ENCODE data around the gene WDHD1.

WDHD1 gene

DNA sequence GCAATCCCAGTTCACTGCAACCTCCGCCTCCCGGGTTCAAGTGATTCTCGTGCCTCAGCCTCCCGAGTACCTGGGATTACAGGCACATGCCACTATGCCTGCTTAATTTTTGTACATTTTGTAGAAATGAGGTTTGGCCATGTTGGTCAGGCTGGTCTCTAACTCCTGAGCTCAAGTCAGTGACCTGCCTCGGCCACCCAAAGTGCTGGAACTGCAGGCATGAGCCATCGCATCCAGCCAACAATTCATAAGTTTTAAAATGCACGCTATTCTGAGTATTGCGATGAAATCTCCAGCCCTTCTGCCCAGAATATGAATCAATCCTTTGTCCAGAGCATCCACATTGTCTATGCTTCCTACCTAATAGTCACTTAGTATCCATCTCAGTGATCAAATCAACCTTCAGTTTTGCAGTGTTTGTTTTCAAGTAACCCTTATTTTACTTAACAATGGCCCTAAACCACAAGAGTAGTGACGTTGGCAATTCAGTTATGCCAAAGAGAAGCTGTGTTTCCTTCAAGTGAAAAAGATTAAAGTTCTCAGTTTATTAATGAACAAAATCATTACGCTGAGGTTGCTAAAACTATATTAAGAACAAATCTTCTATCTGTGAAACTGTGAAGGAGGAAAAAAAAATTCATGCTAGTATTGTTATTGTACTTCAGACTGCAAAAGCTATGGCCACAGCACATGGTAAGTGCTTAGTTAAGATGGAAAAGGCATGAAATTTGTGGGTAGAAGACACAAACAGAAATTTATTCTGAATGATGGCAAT lies 135.2 kb downstream of the WDHD1 start:
- no peaks in the 10 kb centered on the region for H3K36me3 ChIP-seq (ENCODE audit: control insufficient read depth in 1 of 2, insufficient read depth in 2 of 2, low read length in 2 of 2)
- H3K18ac ChIP-seq (ENCODE audit: low read length), result no peak overlapping the region
- H3K79me1 ChIP-seq (ENCODE audit: low read length), result no peaks in the 10 kb centered on the region
- H3K9me3 ChIP-seq (ENCODE audit: insufficient read depth, low read depth, low read length), result no peaks in the 10 kb centered on the region
- no peak overlapping the region for H3K14ac ChIP-seq (ENCODE audit: low read length)
- H4K91ac ChIP-seq (ENCODE audit: low read depth, low read length), result no peak overlapping the region
- no peak overlapping the region for H2BK5ac ChIP-seq (ENCODE audit: low read depth, low read length, poor library complexity)
- no peak overlapping the region for H2BK12ac ChIP-seq (ENCODE audit: low read length)
- no CpG with 5 or more reads among the region's 10 CpGs for WGBS (ENCODE audit: extremely low coverage, insufficient coverage, insufficient read length)
- H3K4me3 ChIP-seq (ENCODE audit: low read depth, low read length), result no peak overlapping the region
- H3K4ac ChIP-seq (ENCODE audit: low read depth, low read length), result no peak overlapping the region
- no peak overlapping the region for H3K23ac ChIP-seq (ENCODE audit: low read length)
- no peaks in the 10 kb centered on the region for H3K79me2 ChIP-seq (ENCODE audit: control insufficient read depth, insufficient read depth, low read length, poor library complexity)
- H2AFZ ChIP-seq (ENCODE audit: insufficient read depth, low read length, poor library complexity), result no peak overlapping the region
- no peak overlapping the region for H3K4me2 ChIP-seq (ENCODE audit: low read length)
- H2AK5ac ChIP-seq (ENCODE audit: low read length), result no peak overlapping the region
- H3K27me3 ChIP-seq (ENCODE audit: insufficient read depth, low read length), result no peaks in the 10 kb centered on the region
- H3K9ac ChIP-seq (ENCODE audit: low read length), result no peak overlapping the region
- peak; percentile 81 to 88 for DNase-seq
- no peak overlapping the region for H4K12ac ChIP-seq (ENCODE audit: low read depth, low read length)
- no peak overlapping the region for H3K27ac ChIP-seq (ENCODE audit: low read depth, low read length)
- H3K4me1 ChIP-seq (ENCODE audit: control insufficient read depth in 1 of 2, insufficient read depth in 2 of 2, low read length in 2 of 2), result no peaks in the 10 kb centered on the region
- H2BK120ac ChIP-seq (ENCODE audit: insufficient read depth, low read length, poor library complexity), result no peak overlapping the region
- no peak overlapping the region for H4K8ac ChIP-seq (ENCODE audit: low read depth, low read length)

DNA sequence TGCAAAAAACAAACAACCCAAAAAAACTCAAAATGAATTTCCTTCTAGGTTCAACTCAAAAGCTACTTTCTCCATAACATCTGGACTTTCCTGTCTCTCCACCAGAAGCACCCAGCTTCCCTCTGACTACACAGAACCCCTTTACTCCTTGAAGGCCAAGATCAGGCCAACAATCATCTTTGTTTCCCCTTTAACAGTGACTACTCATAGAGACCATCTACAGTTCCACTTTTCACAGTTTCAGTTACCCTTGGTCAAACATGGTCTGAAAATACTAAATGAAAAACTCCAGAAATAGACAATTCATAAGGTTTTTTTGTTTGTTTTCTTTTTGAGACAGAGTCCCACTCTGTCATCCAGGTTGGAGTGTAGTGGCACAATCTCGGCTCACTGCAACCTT lies 136.1 kb downstream of the WDHD1 start:
- no peaks in the 10 kb centered on the region for H3K4me1 ChIP-seq (ENCODE audit: control insufficient read depth in 1 of 2, insufficient read depth in 2 of 2, low read length in 2 of 2)
- no peaks in the 10 kb centered on the region for H3K79me1 ChIP-seq (ENCODE audit: low read length)
- no peaks in the 10 kb centered on the region for H3K27me3 ChIP-seq (ENCODE audit: insufficient read depth, low read length)
- H2BK120ac ChIP-seq (ENCODE audit: insufficient read depth, low read length, poor library complexity), result no peak overlapping the region
- H3K36me3 ChIP-seq (ENCODE audit: control insufficient read depth in 1 of 2, insufficient read depth in 2 of 2, low read length in 2 of 2), result no peaks in the 10 kb centered on the region
- H2AFZ ChIP-seq (ENCODE audit: insufficient read depth, low read length, poor library complexity), result no peak overlapping the region
- H3K27ac ChIP-seq (ENCODE audit: low read depth, low read length), result no peak overlapping the region
- no CpG with 5 or more reads among the region's 1 CpG for WGBS (ENCODE audit: extremely low coverage, insufficient coverage, insufficient read length)
- H3K9ac ChIP-seq (ENCODE audit: low read length), result no peak overlapping the region
- peak in 1 of 2 donors; percentile 26 for DNase-seq
- no peak overlapping the region for H4K12ac ChIP-seq (ENCODE audit: low read depth, low read length)
- no peak overlapping the region for H4K91ac ChIP-seq (ENCODE audit: low read depth, low read length)
- no peak overlapping the region for H3K4me3 ChIP-seq (ENCODE audit: low read depth, low read length)
- no peak overlapping the region for H3K14ac ChIP-seq (ENCODE audit: low read length)
- H3K23ac ChIP-seq (ENCODE audit: low read length), result no peak overlapping the region
- no peaks in the 10 kb centered on the region for H3K79me2 ChIP-seq (ENCODE audit: control insufficient read depth, insufficient read depth, low read length, poor library complexity)
- no peak overlapping the region for H4K8ac ChIP-seq (ENCODE audit: low read depth, low read length)
- H3K9me3 ChIP-seq (ENCODE audit: insufficient read depth, low read depth, low read length), result no peaks in the 10 kb centered on the region
- no peak overlapping the region for H3K18ac ChIP-seq (ENCODE audit: low read length)
- no peak overlapping the region for H3K4me2 ChIP-seq (ENCODE audit: low read length)
- H2BK12ac ChIP-seq (ENCODE audit: low read length), result no peak overlapping the region
- H3K4ac ChIP-seq (ENCODE audit: low read depth, low read length), result no peak overlapping the region
- no peak overlapping the region for H2BK5ac ChIP-seq (ENCODE audit: low read depth, low read length, poor library complexity)
- no peak overlapping the region for H2AK5ac ChIP-seq (ENCODE audit: low read length)

DNA sequence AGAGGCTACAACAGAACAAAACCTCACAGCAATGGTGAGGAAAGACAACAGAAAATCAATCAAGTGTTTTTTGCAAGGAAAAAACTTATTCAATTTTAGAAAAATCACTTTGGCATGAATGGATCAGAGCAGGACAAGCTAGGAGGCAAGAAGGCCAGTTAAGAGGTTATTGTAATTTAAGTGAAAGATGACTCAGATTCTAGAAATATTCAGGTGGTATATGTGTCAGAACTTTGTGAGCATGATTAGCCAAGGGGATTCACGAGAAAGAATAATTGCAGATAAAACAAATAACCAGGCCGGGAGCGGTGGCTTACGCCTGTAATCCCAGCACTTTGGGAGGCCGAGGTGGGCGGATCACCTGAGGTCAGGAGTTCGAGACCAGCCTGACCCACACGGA lies 137.0 kb downstream of the WDHD1 start:
- Histone ChIP-seq H2AK5ac (ENCODE audit: low read length) (no peak overlapping the region), H3K79me1 (ENCODE audit: low read length) (no peaks in the 10 kb centered on the region), H2BK120ac (ENCODE audit: insufficient read depth, low read length, poor library complexity) (no peak overlapping the region), H2BK12ac (ENCODE audit: low read length) (no peak overlapping the region), H3K14ac (ENCODE audit: low read length) (no peak overlapping the region), H3K27me3 (ENCODE audit: insufficient read depth, low read length) (no peaks in the 10 kb centered on the region), H4K12ac (ENCODE audit: low read depth, low read length) (no peak overlapping the region), H3K79me2 (ENCODE audit: control insufficient read depth, insufficient read depth, low read length, poor library complexity) (no peaks in the 10 kb centered on the region), H3K27ac (ENCODE audit: low read depth, low read length) (no peak overlapping the region), H3K4me3 (ENCODE audit: low read depth, low read length) (no peak overlapping the region), H3K4me1 (ENCODE audit: control insufficient read depth in 1 of 2, insufficient read depth in 2 of 2, low read length in 2 of 2) (no peaks in the 10 kb centered on the region), H3K23ac (ENCODE audit: low read length) (no peak overlapping the region), H3K9ac (ENCODE audit: low read length) (no peak overlapping the region), H3K36me3 (ENCODE audit: control insufficient read depth in 1 of 2, insufficient read depth in 2 of 2, low read length in 2 of 2) (no peaks in the 10 kb centered on the region), H2AFZ (ENCODE audit: insufficient read depth, low read length, poor library complexity) (no peak overlapping the region), H2BK5ac (ENCODE audit: low read depth, low read length, poor library complexity) (no peak overlapping the region), H3K9me3 (ENCODE audit: insufficient read depth, low read depth, low read length) (no peaks in the 10 kb centered on the region), H4K91ac (ENCODE audit: low read depth, low read length) (no peak overlapping the region), H3K4ac (ENCODE audit: low read depth, low read length) (no peak overlapping the region), H4K8ac (ENCODE audit: low read depth, low read length) (no peak overlapping the region), H3K4me2 (ENCODE audit: low read length) (no peak overlapping the region), H3K18ac (ENCODE audit: low read length) (no peak overlapping the region)
- DNase-seq, result no peak
- no CpG with 5 or more reads among the region's 8 CpGs for WGBS (ENCODE audit: extremely low coverage, insufficient coverage, insufficient read length)
